PC-3 (cell line): ENCODE results near the gene MED13L.

Experiments used
- EZH2 ChIP-seq: fragments of 300-600 bp; sonication (generic); IDR thresholded peaks from one replicate; pipeline ENCODE4 v1.6.1; 2017; ENCODE audit warnings: antibody characterized with exemption, mild to moderate bottlenecking, low read length; ENCODE audit not compliant: unreplicated experiment
- EZH2phosphoT487 ChIP-seq: fragments of 300-600 bp; sonication (generic); IDR thresholded peaks from 2 replicates; pipeline ENCODE4 v1.6.1; 2018; ENCODE audit warnings: mild to moderate bottlenecking, antibody characterized with exemption, low read length, borderline replicate concordance
- TF ChIP-seq, protein P1 (sequence below): fragments of 300-600 bp; sonication (generic); conservative IDR thresholded peaks from 2 replicates; pipeline ENCODE4 v1.5.1; 2017; ENCODE audit warnings: antibody characterized with exemption, low read depth, mild to moderate bottlenecking, low read length

DNA sequence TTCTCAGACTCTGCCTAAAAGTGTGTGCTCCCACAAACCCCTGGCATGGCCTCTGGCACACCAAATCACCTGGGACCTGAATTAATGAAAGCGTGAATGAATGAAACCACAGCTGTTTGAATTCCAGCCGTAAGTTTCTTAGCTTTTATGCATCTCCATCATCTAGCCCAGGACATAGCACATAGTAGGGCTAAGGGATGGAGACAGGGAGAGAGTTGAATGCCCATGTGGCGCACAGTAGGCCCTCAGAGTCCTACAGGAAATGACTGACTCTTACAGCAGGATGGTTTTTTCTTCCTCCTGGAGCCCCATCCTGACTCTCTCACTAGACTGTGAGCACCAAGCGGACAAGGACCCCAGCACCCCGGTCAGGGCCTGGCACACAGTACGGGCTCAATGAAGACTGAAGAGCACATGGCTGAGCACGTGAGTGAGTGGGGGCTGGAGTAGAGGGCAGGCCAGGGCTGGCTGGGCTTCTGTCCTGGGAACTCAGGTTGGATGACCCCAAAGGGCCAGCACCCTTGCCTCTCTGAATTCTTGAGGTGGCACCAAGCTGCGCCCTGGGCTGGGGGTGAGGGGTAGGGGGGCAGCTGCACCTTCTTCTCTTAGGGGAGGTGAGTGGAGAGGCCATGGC lies 351.3 kb downstream of the MED13L start:
- TF ChIP-seq, protein P1, sequence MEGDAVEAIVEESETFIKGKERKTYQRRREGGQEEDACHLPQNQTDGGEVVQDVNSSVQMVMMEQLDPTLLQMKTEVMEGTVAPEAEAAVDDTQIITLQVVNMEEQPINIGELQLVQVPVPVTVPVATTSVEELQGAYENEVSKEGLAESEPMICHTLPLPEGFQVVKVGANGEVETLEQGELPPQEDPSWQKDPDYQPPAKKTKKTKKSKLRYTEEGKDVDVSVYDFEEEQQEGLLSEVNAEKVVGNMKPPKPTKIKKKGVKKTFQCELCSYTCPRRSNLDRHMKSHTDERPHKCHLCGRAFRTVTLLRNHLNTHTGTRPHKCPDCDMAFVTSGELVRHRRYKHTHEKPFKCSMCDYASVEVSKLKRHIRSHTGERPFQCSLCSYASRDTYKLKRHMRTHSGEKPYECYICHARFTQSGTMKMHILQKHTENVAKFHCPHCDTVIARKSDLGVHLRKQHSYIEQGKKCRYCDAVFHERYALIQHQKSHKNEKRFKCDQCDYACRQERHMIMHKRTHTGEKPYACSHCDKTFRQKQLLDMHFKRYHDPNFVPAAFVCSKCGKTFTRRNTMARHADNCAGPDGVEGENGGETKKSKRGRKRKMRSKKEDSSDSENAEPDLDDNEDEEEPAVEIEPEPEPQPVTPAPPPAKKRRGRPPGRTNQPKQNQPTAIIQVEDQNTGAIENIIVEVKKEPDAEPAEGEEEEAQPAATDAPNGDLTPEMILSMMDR, result no peak
- no peak for TF ChIP-seq EZH2
- no peak for TF ChIP-seq EZH2phosphoT487
